ENCODE results near the gene PRKAR2A.

PRKAR2A gene

GRCh38 chr3:48847504-48848423, at the start of gene PRKAR2A:
Gene PRKAR2A (minus strand): TSS chr3:48847874. CDS start chr3:48847596, 278 bp downstream.
- DNase-seq (ENCODE audit: low spot score) (peak; percentile 74), FAIRE-seq (no peak)

DNA sequence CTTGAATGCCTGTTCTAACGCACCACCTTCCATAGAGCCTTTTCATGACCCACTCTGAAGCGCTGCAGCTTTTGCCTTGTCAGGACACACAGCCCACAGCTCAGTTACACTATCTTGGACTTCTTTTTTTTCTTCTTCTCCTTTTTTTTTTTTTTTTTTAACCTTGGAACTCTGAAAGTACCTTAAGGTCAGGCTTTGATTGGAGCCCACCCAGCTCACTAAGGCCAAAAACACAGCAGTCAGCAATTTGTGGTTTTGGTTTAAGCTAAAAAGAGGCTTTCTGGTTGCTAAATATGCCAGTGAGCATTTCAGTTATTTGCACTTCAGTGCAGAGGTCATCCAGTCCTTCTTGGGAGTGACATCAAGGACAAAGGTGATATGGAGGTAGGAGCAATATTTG, 49.3 kb upstream of the PRKAR2A start:
- DNase-seq (ENCODE audit: low spot score) (no peak), FAIRE-seq (no peak)

DNA sequence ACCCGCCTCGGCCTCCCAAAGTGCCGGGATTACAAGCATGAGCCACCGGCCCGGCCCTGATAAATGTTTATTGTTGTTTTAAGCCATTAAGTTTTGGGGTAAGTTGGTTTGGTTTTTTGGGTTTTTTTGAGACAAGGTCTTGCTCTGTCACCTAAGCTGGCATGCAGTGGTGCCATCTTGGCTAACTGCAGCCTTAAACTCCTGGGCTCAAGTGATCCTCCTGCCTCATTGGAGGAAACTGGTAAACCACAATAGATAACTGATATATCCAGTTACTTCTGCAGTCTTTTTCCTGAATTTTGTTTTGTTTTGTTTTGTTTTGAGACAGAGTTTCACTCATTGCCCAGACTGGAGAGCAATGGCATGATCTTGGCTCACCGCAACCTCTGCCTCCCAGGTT, 46.8 kb upstream of the PRKAR2A start:
- FAIRE-seq (no peak), DNase-seq (ENCODE audit: low spot score) (no peak)

DNA sequence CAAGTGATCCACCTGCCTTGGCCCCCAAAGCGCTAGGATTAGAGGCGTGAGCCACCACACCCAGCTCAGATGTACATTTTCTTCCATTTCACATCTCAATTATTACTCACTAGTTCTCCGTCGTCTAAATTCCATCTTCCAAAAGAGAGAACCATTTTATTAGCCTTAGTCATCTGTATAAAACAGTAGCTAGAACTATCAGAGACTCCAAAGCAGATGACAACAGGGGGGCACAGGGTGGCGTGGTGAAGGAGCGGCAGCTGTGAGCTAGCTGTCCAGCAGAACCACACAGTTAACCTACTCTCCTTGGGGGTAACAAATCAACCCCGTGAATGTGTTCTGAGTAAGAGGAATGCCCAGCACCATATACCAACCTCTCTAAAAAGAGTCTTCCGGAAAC, 43.9 kb upstream of the PRKAR2A start:
- no peak for FAIRE-seq
- no peak for DNase-seq (ENCODE audit: low spot score)

DNA sequence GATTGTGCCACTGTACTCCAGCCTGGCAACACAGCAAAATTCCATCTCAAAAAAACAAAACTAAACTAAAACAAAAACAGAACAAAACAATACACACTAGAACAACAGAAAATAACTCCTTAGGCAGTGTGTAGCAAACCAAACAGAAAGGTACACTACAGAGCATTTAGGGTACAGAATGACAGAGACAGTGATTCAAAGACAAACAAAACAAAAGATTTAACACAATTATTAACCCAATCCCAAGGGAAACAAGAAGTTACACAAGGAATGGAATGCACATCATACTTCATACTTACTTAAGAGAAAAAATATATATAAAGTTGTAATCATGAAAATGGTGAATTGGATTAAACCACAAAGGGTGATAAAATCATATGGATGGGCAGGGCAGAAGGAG, 38.1 kb upstream of the PRKAR2A start:
- no peak for FAIRE-seq

GRCh38 chr3:48881652-48882114, 34.0 kb upstream of the PRKAR2A start:
- DNase-seq (ENCODE audit: low spot score) (no peak), FAIRE-seq (no peak)

More for the DNA sequence above, 38.1 kb upstream of the PRKAR2A start:
- no peak for DNase-seq (ENCODE audit: low spot score)

DNA sequence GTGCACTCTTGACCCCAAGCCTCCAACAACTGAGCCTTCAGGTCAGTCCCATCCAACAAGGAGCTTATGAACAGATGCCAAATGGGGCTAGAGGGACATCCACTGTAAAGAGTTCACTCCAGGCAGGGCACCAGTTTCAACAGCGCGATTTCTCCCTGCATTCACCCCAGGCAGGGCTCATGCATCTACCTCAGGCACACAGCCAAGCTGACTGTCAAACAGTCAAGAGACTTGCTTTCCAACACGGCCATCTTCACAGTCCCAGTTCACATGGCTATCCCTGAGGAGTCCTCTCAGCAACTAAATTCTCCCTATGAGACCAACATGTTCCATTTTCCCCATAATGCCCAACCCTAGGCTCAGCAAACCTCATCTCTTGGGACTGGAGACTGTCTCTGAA, 33.3 kb upstream of the PRKAR2A start:
- no peak for FAIRE-seq
- DNase-seq (ENCODE audit: low spot score): no peak

GRCh38 chr3:48879994-48880377, 32.3 kb upstream of the PRKAR2A start:
- FAIRE-seq (no peak), DNase-seq (ENCODE audit: low spot score) (no peak)

GRCh38 chr3:48879307-48879993, 31.8 kb upstream of the PRKAR2A start:
- no peak for DNase-seq (ENCODE audit: low spot score)

DNA sequence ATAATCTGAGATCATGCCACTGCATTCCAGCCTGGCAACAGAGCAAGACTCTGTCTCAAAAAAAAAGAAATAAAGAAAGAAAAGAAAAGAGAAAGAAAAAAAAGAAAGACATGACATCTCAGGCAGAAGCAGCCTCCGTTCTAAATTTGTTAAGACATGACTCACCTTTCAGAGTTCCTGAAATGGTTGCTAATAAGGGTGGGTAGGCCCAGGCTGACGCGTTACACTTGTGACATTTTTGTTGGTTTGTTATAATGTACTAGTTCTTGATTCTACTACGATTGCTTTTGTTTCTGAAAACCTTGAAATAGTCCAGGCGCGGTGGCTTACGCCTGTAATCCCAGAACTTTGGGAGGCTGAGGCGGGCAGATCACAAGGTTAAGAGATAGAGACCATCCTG, 30.0 kb upstream of the PRKAR2A start:
- FAIRE-seq (no peak), DNase-seq (ENCODE audit: low spot score) (no peak)

More at GRCh38 chr3:48879307-48879993, 31.8 kb upstream of the PRKAR2A start:
- no peak for FAIRE-seq

DNA sequence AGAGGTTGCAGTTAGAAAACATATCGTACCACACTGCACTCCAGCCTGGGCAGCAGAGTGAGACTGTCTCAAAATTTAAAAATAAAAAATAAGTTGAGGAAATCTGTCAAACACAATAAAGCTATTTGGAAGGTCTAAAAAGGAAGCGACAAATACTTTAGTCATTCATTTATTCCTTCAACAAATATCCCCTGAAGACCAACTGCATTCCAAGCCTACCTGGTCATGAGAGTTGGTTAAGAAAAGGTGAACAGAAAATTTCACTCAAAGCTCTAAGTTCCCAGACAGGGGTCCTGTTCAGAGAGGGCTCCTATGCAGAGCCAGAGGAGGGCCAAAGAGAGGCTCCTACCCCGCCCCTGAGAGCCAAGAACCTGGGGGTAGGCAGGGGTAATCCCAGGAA, 15.4 kb upstream of the PRKAR2A start:
- no peak for FAIRE-seq
- no peak for DNase-seq (ENCODE audit: low spot score)

- DNase-seq (ENCODE audit: low spot score) (no peak), FAIRE-seq (no peak)
Measured at GRCh38 chr3:48859206-48859605, 11.5 kb upstream of the PRKAR2A start.

DNA sequence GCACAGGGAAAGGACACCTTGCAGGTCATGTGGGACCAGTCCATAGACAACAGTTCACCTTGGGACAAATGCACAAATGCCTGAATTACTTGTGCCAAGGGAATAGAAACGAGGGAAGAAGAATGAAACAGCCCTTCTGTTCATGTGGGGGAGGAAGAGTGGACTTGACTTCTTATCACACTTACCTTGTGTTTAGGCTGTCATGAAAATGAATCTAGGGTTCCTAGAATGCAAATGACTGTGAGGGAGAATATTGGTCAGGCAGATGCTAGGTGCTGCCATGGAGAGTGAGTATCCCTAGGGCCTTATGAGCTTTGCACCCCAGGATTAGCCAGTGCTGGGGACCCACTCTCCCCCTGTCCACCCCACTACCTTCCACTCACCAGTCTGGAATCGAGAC, 11.0 kb upstream of the PRKAR2A start:
- FAIRE-seq: no peak
- no peak for DNase-seq (ENCODE audit: low spot score)

DNA sequence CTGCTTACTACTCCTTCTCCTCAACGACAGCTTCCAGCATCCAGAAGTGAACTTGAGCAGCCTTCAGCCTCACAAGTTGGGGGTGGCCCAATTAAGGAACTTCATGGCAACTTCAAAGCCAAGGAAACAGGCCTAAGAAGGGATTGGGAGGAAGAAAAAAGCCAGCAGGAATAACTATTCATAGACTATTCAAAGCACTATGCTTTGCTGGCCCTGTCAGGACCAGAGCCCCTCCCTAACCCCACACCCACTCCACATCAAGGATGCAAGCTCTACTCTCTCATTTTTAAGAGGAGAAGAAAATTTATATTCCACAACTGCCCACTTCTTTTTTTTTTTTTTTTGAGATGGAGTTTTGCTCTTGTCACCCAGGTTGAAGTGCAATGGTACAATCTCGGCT, 10.0 kb upstream of the PRKAR2A start:
- DNase-seq (ENCODE audit: low spot score) (no peak), FAIRE-seq (no peak)

- no peak for FAIRE-seq
- DNase-seq (ENCODE audit: low spot score): no peak
Measured at GRCh38 chr3:48856469-48856868, 8.8 kb upstream of the PRKAR2A start.

DNA sequence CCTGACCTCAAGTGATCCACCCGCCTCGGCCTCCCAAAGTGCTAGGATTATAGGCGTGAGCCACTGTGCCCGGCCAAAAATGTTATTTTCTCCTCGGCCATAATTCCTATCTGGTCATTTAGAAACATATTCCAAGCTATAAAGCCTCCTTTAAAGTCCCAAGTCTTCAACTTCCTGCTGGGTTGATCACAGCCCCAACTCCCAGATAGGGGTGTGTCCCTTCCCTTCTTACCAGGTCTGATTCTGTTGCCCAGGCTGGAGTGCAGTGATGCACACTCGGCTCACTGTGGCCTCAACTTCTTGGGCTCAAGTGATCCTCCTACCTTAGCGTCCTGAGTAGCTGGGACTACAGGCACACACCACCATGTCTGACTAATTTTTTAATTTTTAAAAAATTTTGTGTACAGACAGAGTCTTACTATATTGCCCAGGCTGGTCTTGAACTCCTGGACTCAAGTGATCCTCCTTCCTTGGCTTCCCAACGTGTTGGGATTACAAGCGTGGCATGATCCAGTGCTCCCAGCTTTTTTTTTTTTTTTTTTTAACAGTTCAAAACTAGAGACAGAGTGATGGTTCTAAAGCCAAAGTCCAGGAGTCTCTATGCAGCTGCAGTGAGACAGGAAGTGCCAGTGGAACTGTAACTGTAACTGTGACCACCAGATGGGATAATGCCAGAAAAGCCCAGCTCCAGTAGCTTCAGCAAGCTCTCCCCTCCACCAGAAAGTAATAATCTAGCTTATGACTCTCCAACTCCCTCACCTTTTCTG, 8.2 kb upstream of the PRKAR2A start:
- DNase-seq (ENCODE audit: low spot score) (no peak), FAIRE-seq (no peak)

DNA sequence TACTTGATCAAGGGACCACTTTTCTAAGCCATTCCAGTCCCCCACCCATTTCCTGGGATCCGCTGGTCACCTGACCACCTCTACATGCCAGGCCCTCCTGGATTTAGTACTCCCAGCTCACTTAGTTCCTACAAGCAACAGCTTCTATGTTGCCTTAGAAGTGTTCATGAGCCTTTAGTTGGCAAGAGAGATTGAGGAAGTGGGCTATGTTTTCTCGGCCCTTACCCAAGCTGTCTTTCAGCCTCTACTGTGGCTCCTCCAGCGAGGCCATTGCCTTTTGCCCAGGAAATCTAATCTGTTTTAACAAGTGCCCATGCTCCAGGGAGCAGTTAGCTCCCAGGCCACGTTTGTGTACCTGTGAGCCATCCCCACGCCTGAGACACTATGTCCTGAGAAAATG, 4.5 kb upstream of the PRKAR2A start:
- FAIRE-seq (no peak), DNase-seq (ENCODE audit: low spot score) (no peak)

DNA sequence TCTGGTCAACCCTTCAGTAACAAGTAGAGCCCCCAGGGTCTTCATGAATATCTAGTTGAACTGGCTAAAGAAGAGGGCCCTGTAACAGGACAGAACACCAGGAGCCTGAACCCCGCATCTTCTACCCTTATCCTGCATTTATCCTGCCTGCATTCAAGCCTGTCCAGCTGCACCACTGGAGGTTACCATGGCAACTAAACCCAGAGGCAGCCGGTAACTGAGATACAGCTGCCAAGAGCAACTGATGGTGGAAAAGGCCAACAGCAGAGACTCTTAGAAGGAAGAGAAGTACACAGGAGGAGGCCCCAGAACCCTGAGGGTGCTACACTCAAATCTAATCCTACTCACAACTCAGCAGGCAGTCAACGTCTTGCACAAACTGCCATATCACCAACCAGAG, 3.7 kb upstream of the PRKAR2A start:
- FAIRE-seq (no peak), DNase-seq (ENCODE audit: low spot score) (no peak)

DNA sequence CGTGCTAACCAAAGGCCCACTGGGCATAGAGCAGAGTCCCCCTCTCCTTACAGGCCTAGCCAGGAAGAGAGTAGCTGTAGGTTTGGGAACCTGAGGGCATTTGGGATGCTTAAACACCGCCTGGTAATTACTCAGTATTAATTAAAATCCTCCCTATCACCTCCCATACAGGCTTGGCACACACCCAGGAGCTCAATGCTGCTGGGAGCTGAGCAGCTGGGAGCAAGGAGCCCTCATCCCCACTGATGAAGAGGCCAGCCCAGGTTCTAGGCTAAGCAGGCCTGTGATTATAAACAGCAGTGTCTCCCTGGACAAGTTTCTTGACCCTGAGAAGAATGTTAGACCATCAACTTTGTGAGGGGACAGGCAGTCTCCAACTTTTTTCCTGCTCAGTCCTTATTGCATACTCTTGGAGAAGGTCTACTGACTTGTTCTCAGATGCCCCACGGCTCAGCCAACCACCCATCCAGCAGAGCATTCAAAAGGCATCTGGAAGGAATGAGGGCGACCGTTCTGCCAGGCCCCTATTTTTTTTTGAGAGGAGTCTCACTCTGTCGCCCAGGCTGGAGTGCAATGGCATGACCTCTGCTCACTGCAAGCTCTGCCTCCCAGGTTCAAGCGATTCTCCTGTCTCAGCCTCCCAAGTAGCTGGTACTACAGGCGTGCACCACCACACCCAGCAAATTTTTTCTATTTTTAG, 1.3 kb upstream of the PRKAR2A start:
- DNase-seq (ENCODE audit: low spot score): no peak
- no peak for FAIRE-seq

DNA sequence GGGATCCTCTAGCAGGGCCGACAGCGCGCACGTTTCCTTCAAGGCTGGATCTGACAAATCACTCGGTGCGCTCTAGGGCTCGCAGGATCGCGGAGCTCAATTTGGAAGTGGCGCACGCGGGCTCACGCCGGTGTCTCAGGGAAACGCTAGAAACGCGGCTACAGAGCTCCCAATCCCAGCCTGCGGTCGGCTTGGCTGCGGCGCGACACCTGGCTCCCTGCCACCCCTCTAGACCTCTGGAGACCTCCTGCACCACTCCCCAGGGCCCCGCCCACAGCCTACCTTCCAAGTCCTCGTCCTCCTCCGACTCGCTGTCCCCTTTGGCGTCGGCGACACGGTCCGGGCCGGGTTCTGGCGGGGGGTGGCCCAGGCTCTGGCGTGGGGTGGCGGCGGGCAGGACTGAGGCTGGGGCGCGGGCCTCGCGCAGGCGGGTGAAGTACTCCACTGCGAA, 596 bp downstream of the PRKAR2A start:
- peak; percentile 60 for FAIRE-seq
- peak; percentile 78 for DNase-seq (ENCODE audit: low spot score)

- FAIRE-seq: peak; percentile 89
- DNase-seq (ENCODE audit: low spot score): peak; percentile 50
Measured at GRCh38 chr3:48845170-48845569, 2.5 kb downstream of the PRKAR2A start.

Measured in RCC 7860 (cell line).